ENCODE data around the gene ITIH5. TPM values are rescaled to one million over a fixed set of nuclear protein-coding genes. Genes with fewer than 3 reads are reported as not detected.

ITIH5 gene
- total and polyA plus RNA-seq, 2 donors from 2014 or later = 13.1 to 23.3 TPM

GRCh38 chr10:7580520-7580919 is 86.2 kb downstream of the ITIH5 start:
- DNase-seq (no peak), FAIRE-seq (no peak)
- intact Hi-C loops (cut with DNase I) = no loop called here
- Histone ChIP-seq H3K9me3 (ENCODE audit: control insufficient read depth in 2 of 3, insufficient read depth in 1 of 3, low read length in 3 of 3) (no peaks in the 10 kb centered on the region), H3K4me3 (ENCODE audit: low read length in 3 of 3) (no peak overlapping the region), H3K27me3 (ENCODE audit: control insufficient read depth, insufficient read depth, low read length) (no peaks in the 10 kb centered on the region), H3K36me3 (ENCODE audit: control insufficient read depth in 2 of 3, insufficient read depth in 3 of 3, low read length in 3 of 3) (no peaks in the 10 kb centered on the region), H3K27ac (ENCODE audit: low read depth in 2 of 2, low read length in 2 of 2) (no peak overlapping the region), H3K4me1 (ENCODE audit: control insufficient read depth in 2 of 3, insufficient read depth in 2 of 3, low read depth in 1 of 3, low read length in 3 of 3) (peaks cover 0 to 4% (median 0%) of the 10 kb centered on the region in 3 donors), H3K9ac (ENCODE audit: low read length in 3 of 3) (no peak overlapping the region)
- no peak for TF ChIP-seq CTCF (IDR thresholded peaks at IDR 0.05; ENCODE audit: borderline replicate concordance, extremely low read depth, insufficient read depth)

DNA sequence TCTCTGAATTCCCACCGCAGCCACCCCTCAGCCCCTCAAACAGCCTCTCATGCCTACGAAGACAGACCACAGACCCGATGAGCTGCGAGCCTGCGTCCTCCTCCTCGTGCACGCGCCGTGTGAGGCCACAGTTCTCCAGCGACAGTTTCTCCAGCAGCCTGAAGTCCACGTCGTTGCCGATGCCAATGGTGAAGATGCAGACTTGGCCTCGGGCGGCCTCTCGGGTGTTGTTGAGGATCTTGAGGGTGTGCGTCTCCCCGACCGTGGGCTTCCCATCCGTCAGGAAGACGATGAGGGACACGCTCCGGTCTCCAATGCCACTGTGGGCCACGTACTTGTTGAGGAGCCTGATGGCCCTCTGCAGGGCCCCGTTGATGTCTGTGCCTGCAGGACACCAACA is 87.1 kb downstream of the ITIH5 start:
- H3K27me3 ChIP-seq (ENCODE audit: control insufficient read depth, insufficient read depth, low read length) = no peaks in the 10 kb centered on the region
- no peaks in the 10 kb centered on the region for H3K9me3 ChIP-seq (ENCODE audit: control insufficient read depth in 2 of 3, insufficient read depth in 1 of 3, low read length in 3 of 3)
- FAIRE-seq (no peak), DNase-seq (peak in 1 of 5 donors; percentile 8)
- intact Hi-C loops (cut with DNase I) = no loop called here
- no peak for TF ChIP-seq CTCF (IDR thresholded peaks at IDR 0.05; ENCODE audit: borderline replicate concordance, extremely low read depth, insufficient read depth)
- H3K27ac ChIP-seq (ENCODE audit: low read depth in 2 of 2, low read length in 2 of 2) = no peak overlapping the region
- peaks cover 0 to 4% (median 0%) of the 10 kb centered on the region in 3 donors for H3K4me1 ChIP-seq (ENCODE audit: control insufficient read depth in 2 of 3, insufficient read depth in 2 of 3, low read depth in 1 of 3, low read length in 3 of 3)
- H3K9ac ChIP-seq (ENCODE audit: low read length in 3 of 3) = no peak overlapping the region
- H3K4me3 ChIP-seq (ENCODE audit: low read length in 3 of 3) = no peak overlapping the region
- no peaks in the 10 kb centered on the region for H3K36me3 ChIP-seq (ENCODE audit: control insufficient read depth in 2 of 3, insufficient read depth in 3 of 3, low read length in 3 of 3)

- no peak overlapping the region for H3K4me3 ChIP-seq (ENCODE audit: low read length in 3 of 3)
- DNase-seq (no peak), FAIRE-seq (no peak)
- no peaks in the 10 kb centered on the region for H3K36me3 ChIP-seq (ENCODE audit: control insufficient read depth in 2 of 3, insufficient read depth in 3 of 3, low read length in 3 of 3)
- H3K4me1 ChIP-seq (ENCODE audit: control insufficient read depth in 2 of 3, insufficient read depth in 2 of 3, low read depth in 1 of 3, low read length in 3 of 3) = peaks cover 0 to 4% (median 0%) of the 10 kb centered on the region in 3 donors
- TF ChIP-seq CTCF (IDR thresholded peaks at IDR 0.05; ENCODE audit: borderline replicate concordance, extremely low read depth, insufficient read depth) = no peak
- H3K27me3 ChIP-seq (ENCODE audit: control insufficient read depth, insufficient read depth, low read length) = no peaks in the 10 kb centered on the region
- H3K27ac ChIP-seq (ENCODE audit: low read depth in 2 of 2, low read length in 2 of 2) = no peak overlapping the region
- no peak overlapping the region for H3K9ac ChIP-seq (ENCODE audit: low read length in 3 of 3)
- no peaks in the 10 kb centered on the region for H3K9me3 ChIP-seq (ENCODE audit: control insufficient read depth in 2 of 3, insufficient read depth in 1 of 3, low read length in 3 of 3)
- intact Hi-C loops (cut with DNase I) = no loop called here
These were observed 89.2 kb downstream of the ITIH5 start for GRCh38 chr10:7577579-7577978.

DNA sequence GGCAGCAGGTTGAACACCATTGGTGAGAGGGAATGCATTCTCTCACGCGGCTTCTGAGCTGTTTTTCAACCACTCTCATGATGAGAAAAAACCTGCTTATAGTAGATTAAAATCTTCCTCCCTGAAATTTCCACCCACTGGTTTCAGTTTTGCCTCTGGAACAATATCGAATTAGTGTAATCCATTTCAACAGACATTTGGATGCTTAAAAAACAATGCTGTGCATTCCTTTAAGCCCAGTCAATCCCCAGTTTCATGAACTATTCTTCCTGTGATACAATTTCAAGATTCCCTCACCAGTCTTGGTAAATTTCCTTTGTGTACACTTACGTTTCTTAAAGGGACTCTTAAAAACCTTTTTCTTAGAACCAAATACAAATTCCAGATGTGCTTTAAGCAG is 89.6 kb downstream of the ITIH5 start:
- Histone ChIP-seq H3K4me3 (ENCODE audit: low read length in 3 of 3) (no peak overlapping the region), H3K9me3 (ENCODE audit: control insufficient read depth in 2 of 3, insufficient read depth in 1 of 3, low read length in 3 of 3) (no peaks in the 10 kb centered on the region), H3K36me3 (ENCODE audit: control insufficient read depth in 2 of 3, insufficient read depth in 3 of 3, low read length in 3 of 3) (no peaks in the 10 kb centered on the region), H3K4me1 (ENCODE audit: control insufficient read depth in 2 of 3, insufficient read depth in 2 of 3, low read depth in 1 of 3, low read length in 3 of 3) (peaks cover 0 to 4% (median 0%) of the 10 kb centered on the region in 3 donors), H3K27me3 (ENCODE audit: control insufficient read depth, insufficient read depth, low read length) (no peaks in the 10 kb centered on the region), H3K27ac (ENCODE audit: low read depth in 2 of 2, low read length in 2 of 2) (no peak overlapping the region), H3K9ac (ENCODE audit: low read length in 3 of 3) (no peak overlapping the region)
- no peak for TF ChIP-seq CTCF (IDR thresholded peaks at IDR 0.05; ENCODE audit: borderline replicate concordance, extremely low read depth, insufficient read depth)
- DNase-seq = no peak
- no peak for FAIRE-seq
- intact Hi-C loops (cut with DNase I) = no loop called here
